HEK293T (cell line): ENCODE data around the gene SLC26A4.

Experiments used
- ARNT ChIP-seq: fragments of 450-650 bp; IDR thresholded peaks from 2 replicates; pipeline ENCODE4 v1.6.1; 2017; ENCODE audit warnings: mild to moderate bottlenecking
- BHLHE40 ChIP-seq: fragments of 450-650 bp; IDR thresholded peaks from 2 replicates; pipeline ENCODE4 v1.6.1; 2016; ENCODE audit warnings: mild to moderate bottlenecking, moderate library complexity, borderline replicate concordance
- ELF4 ChIP-seq: fragments of 450-650 bp; IDR thresholded peaks from 2 replicates; pipeline ENCODE4 v1.6.1; 2017; ENCODE audit warnings: antibody characterized with exemption
- FOXA1 ChIP-seq: fragments of 450-650 bp; IDR thresholded peaks from 2 replicates; pipeline ENCODE4 v1.6.1; 2016; ENCODE audit warnings: mild to moderate bottlenecking
- FOXK2 ChIP-seq: fragments of 450-650 bp; IDR thresholded peaks from 2 replicates; pipeline ENCODE4 v1.6.1; 2016; ENCODE audit warnings: mild to moderate bottlenecking
- FOXM1 ChIP-seq: fragments of 450-650 bp; IDR thresholded peaks from 2 replicates; pipeline ENCODE4 v1.6.1; 2017; ENCODE audit warnings: mild to moderate bottlenecking, borderline replicate concordance
- LEF1 ChIP-seq: fragments of 450-650 bp; IDR thresholded peaks from 2 replicates; pipeline ENCODE4 v1.6.1; 2017; ENCODE audit warnings: mild to moderate bottlenecking, borderline replicate concordance
- NFRKB ChIP-seq: fragments of 450-650 bp; IDR thresholded peaks from 2 replicates; pipeline ENCODE4 v1.6.1; 2016; ENCODE audit warnings: mild to moderate bottlenecking, moderate library complexity
- SP1 ChIP-seq: fragments of 450-650 bp; IDR thresholded peaks from 2 replicates; pipeline ENCODE4 v1.6.1; 2017
- SUZ12 ChIP-seq: fragments of 450-650 bp; IDR thresholded peaks from 2 replicates; pipeline ENCODE4 v1.6.1; 2016; ENCODE audit warnings: mild to moderate bottlenecking
- ZNF384 ChIP-seq: fragments of 450-650 bp; IDR thresholded peaks from 2 replicates; pipeline ENCODE4 v1.6.1; 2016

DNA sequence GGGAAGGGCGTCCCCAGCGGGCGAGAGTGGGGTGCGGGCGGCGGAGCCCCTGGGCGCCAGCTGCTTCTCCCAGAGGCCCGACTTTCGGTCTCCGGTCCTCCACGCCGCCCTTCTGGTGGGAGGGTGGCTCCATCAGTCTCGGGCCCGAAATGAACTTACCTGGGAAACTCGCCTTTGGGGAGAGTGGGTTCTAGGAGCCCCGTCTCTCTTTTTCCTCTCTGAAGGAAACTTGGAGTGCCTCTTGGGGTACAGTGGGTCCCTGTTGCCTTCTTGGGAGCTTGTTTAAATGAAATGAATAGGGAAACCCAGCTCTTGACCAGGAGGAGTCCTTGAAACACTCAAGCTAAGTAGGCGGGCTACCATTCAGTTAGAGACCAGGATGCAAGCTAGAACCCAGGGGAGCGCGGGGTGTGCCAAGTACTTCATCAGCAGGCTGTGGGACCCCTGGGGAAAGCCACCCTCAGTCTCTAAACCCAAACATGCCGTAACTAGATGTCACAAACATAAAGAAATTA, 1.3 kb downstream of the SLC26A4 start:
- TF ChIP-seq SUZ12 (no peak), FOXM1 (no peak), ARNT (no peak), ZNF384 (no peak), NFRKB (no peak), SP1 (no peak), BHLHE40 (no peak), ELF4 (no peak), LEF1 (no peak), FOXA1 (no peak), FOXK2 (no peak)
